Esophagus squamous epithelium (tissue), 5 donors: Measurements from ENCODE around the gene SFRP4. TPM values are rescaled to one million over a fixed set of nuclear protein-coding genes. Genes with fewer than 3 reads are reported as not detected.

Experiments used
- DNase-seq: peaks from one replicate; lab custom pipeline; 2025; lab: John Stamatoyannopoulos, UW
- H3K27ac ChIP-seq, 4 donors: fragments of 200-600 bp; sonication (generic); one replicate each; pipeline ENCODE4 v1.5.1; 2016 to 2019; ENCODE audit warnings: mild to moderate bottlenecking in 1 of 4
- H3K27me3 ChIP-seq, 4 donors: fragments of 200-600 bp; sonication (generic); 1 replicate in 3 of 4; 2 replicates in 1 of 4; pipeline versions ENCODE4 v1.5.1 to v1.6.0; 2017 to 2021; ENCODE audit warnings: antibody characterized with exemption in 1 of 4
- H3K36me3 ChIP-seq, 3 donors: fragments of 200-600 bp; sonication (generic); one replicate each; pipeline ENCODE4 v1.5.1; 2016 to 2019
- H3K4me1 ChIP-seq, 3 donors: fragments of 200-600 bp; sonication (generic); one replicate each; pipeline ENCODE4 v1.5.1; 2017 to 2019
- H3K4me3 ChIP-seq, 4 donors: fragments of 200-600 bp; sonication (generic); 1 replicate in 3 of 4; 2 replicates in 1 of 4; pipeline ENCODE4 v1.5.1; 2016 to 2019; ENCODE audit warnings: mild to moderate bottlenecking in 2 of 4, moderate library complexity in 1 of 4
- H3K9me3 ChIP-seq, 3 donors: fragments of 200-600 bp; sonication (generic); one replicate each; pipeline ENCODE4 v1.5.1; 2016 to 2019
- CTCF ChIP-seq, 6 experiments: fragments of 450-650 bp in 4 of 6; fragments of 200-600 bp in 2 of 6; sonication (generic) in 2 of 6; IDR thresholded peaks; one replicate each; pipeline ENCODE4 v1.5.1; 2016 to 2019; ENCODE audit warnings: antibody characterized with exemption in 6 of 6, mild to moderate bottlenecking in 4 of 6, moderate library complexity in 4 of 6
- POLR2A ChIP-seq, 4 donors: fragments of 450-650 bp; IDR thresholded peaks; one replicate each; pipeline ENCODE4 v1.6.1; 2017; ENCODE audit warnings: antibody characterized with exemption in 4 of 4, mild to moderate bottlenecking in 4 of 4, moderate library complexity in 3 of 4
- WGBS, 2 donors: methylation state at CpG; one replicate each; pipeline ENCODE4 v1.1.5; 2018; 5-methylcytosine and 5-hydroxymethylcytosine counted together
- intact Hi-C: fragments of 100-400 bp; cut with DNase I; formaldehyde crosslinking; loops from one replicate; pipeline ENCODE4 v1.15.0; 2022
- total RNA-seq, 4 donors: library from RNA; depleted of rRNA; stranded (reverse); fragments of >200 nt; gene quantifications; one replicate each; pipeline ENCODE4 v1.1.0, GENCODE V29; 2016
- donor health status: DM: yes; HTN: yes; CAD: no.

Gene SFRP4
- total RNA-seq, 4 donors from 2014 or later: 0.21 to 0.57 TPM; not detected in 2

GRCh38 chr7:37915438-37915837, 1.2 kb downstream of the SFRP4 start:
- Histone ChIP-seq H3K4me3 (peak overlapping the region in 3 of 4 donors; percentile 41 to 72 (median 50)), H3K36me3 (no peaks in the 10 kb centered on the region), H3K27me3 (peaks cover 0 to 57% (median 1%) of the 10 kb centered on the region in 4 donors), H3K9me3 (no peaks in the 10 kb centered on the region), H3K4me1 (peaks cover 5 to 25% (median 10%) of the 10 kb centered on the region in 3 donors), H3K27ac (peak overlapping the region in 1 of 4 donors; percentile 75)
- 11 to 12% methylated on average over 5 of the region's 5 CpGs for WGBS, 2 donors
- no peak for DNase-seq
- intact Hi-C loops: no loop called here
- TF ChIP-seq POLR2A (IDR thresholded peaks at IDR 0.05): no peak

GRCh38 chr7:37912756-37913155, 3.9 kb downstream of the SFRP4 start:
- no peak for TF ChIP-seq CTCF (IDR thresholded peaks at IDR 0.05)
- TF ChIP-seq POLR2A (IDR thresholded peaks at IDR 0.05): no peak
- intact Hi-C loops: no loop called here
- Histone ChIP-seq H3K4me1 (peaks cover 0 to 21% (median 10%) of the 10 kb centered on the region in 3 donors), H3K27ac (no peak overlapping the region), H3K9me3 (no peaks in the 10 kb centered on the region), H3K4me3 (no peak overlapping the region), H3K36me3 (no peaks in the 10 kb centered on the region), H3K27me3 (peaks cover 0 to 35% (median 1%) of the 10 kb centered on the region in 4 donors)
- no peak for DNase-seq
- 45 to 51% methylated on average over 2 of the region's 2 CpGs for WGBS, 2 donors

GRCh38 chr7:37908221-37908788, 8.3 kb downstream of the SFRP4 start:
- Histone ChIP-seq H3K9me3 (no peaks in the 10 kb centered on the region), H3K27me3 (no peaks in the 10 kb centered on the region), H3K36me3 (no peaks in the 10 kb centered on the region), H3K4me1 (no peaks in the 10 kb centered on the region), H3K27ac (no peak overlapping the region), H3K4me3 (no peak overlapping the region)
- intact Hi-C loops: no loop called here
- DNase-seq: no peak
- no peak for TF ChIP-seq CTCF (IDR thresholded peaks at IDR 0.05)
- TF ChIP-seq POLR2A (IDR thresholded peaks at IDR 0.05): no peak
- WGBS, 2 donors: 88% methylated on average over 1 of the region's 1 CpG

- H3K27me3 ChIP-seq: no peaks in the 10 kb centered on the region
- no peaks in the 10 kb centered on the region for H3K9me3 ChIP-seq
- H3K4me3 ChIP-seq: no peak overlapping the region
- TF ChIP-seq CTCF (IDR thresholded peaks at IDR 0.05) (no peak), POLR2A (IDR thresholded peaks at IDR 0.05) (no peak)
- DNase-seq: no peak
- peaks cover 0 to 14% (median 8%) of the 10 kb centered on the region in 3 donors for H3K4me1 ChIP-seq
- H3K27ac ChIP-seq: no peak overlapping the region
- H3K36me3 ChIP-seq: no peaks in the 10 kb centered on the region
- WGBS, 2 donors: 73 to 82% methylated on average over 2 of the region's 2 CpGs
- intact Hi-C loops: loop anchor here (5.0 kb wide), 1 partner anchor 205 kb away; no protein-coding TSS in a partner anchor
Measured at GRCh38 chr7:37901890-37902524, 14.6 kb downstream of the SFRP4 start.

GRCh38 chr7:37901236-37901827, 15.3 kb downstream of the SFRP4 start:
- TF ChIP-seq POLR2A (IDR thresholded peaks at IDR 0.05): no peak
- peak in 5 of 6 experiments; percentile 16 to 40 (median 31) for TF ChIP-seq CTCF (IDR thresholded peaks at IDR 0.05)
- intact Hi-C loops: loop anchor here (5.0 kb wide), 1 partner anchor 206 kb away; no protein-coding TSS in a partner anchor
- no peak overlapping the region for H3K27ac ChIP-seq

More at GRCh38 chr7:37901236-37901827, 15.3 kb downstream of the SFRP4 start:
- Histone ChIP-seq H3K36me3 (no peaks in the 10 kb centered on the region), H3K4me1 (peaks cover 0 to 14% (median 8%) of the 10 kb centered on the region in 3 donors), H3K9me3 (no peaks in the 10 kb centered on the region), H3K27me3 (no peaks in the 10 kb centered on the region), H3K4me3 (no peak overlapping the region)
- DNase-seq: no peak
- WGBS, 2 donors: 23 to 24% methylated on average over 6 of the region's 6 CpGs
